Left ventricle myocardium inferior (tissue), 1 donor: ENCODE data around the gene KCNK5. TPM values are rescaled to one million over a fixed set of nuclear protein-coding genes. Genes with fewer than 3 reads are reported as not detected.
A peak's percentile ranks its signal among the peaks of the same experiment; 100 is the strongest.

ENCODE experiments used
- DNase-seq: peaks from one replicate; pipeline ENCODE4 v3.0.0-alpha.2; 2020
- H3K27ac ChIP-seq: fragments of 200-600 bp; replicated peaks from 2 replicates; pipeline ENCODE4 v1.8.0; 2021
- H3K27me3 ChIP-seq: fragments of 200-600 bp; 2 replicates; pipeline ENCODE4 v1.8.0; 2021; ENCODE audit warnings: low read depth
- H3K36me3 ChIP-seq: fragments of 200-600 bp; 2 replicates; pipeline ENCODE4 v1.8.0; 2021
- H3K4me1 ChIP-seq: fragments of 200-600 bp; 2 replicates; pipeline ENCODE4 v1.8.0; 2021
- H3K4me3 ChIP-seq: fragments of 200-600 bp; 2 replicates; pipeline ENCODE4 v1.8.0; 2021; ENCODE audit warnings: mild to moderate bottlenecking, moderate library complexity
- H3K9me3 ChIP-seq: fragments of 200-600 bp; replicated peaks from 2 replicates; pipeline ENCODE4 v1.8.0; 2021
- CTCF ChIP-seq: fragments of 200-600 bp; IDR thresholded peaks from 2 replicates; pipeline ENCODE4 v1.8.0; 2021; ENCODE audit warnings: antibody characterized with exemption, mild to moderate bottlenecking, borderline replicate concordance
- intact Hi-C: fragments of 100-400 bp; cut with micrococcal nuclease; formaldehyde crosslinking; loops from one replicate; pipeline ENCODE4 v1.11.0; 2022
- total RNA-seq: library from RNA; stranded (reverse); fragmentation: NEBNext Ultra II Directional; extraction: Animal tissue kit (Norgen Biotek cat#: 25700); gene quantifications from one replicate; pipeline ENCODE4 v1.2.1, GENCODE V29; 2021
- donor health status: DM: no; HTN: yes; CAD: no; lungs with severe emphysema.

KCNK5 gene
- total RNA-seq, 1 donor from 2014 or later: 0.47 TPM

GRCh38 chr6:39144481-39145173 is 84.6 kb downstream of the KCNK5 start:
- Histone ChIP-seq H3K27ac (no peak overlapping the region), H3K27me3 (peaks cover 37% of the 10 kb centered on the region)
- intact Hi-C loops: no loop called here

GRCh38 chr6:39143238-39143930 is 85.9 kb downstream of the KCNK5 start:
- H3K4me3 ChIP-seq: no peak overlapping the region
- TF ChIP-seq CTCF: no peak
- peaks cover 32% of the 10 kb centered on the region for H3K27me3 ChIP-seq
- peaks cover 9% of the 10 kb centered on the region for H3K9me3 ChIP-seq
- H3K27ac ChIP-seq: no peak overlapping the region
- DNase-seq: no peak
- peaks cover 6% of the 10 kb centered on the region for H3K4me1 ChIP-seq
- intact Hi-C loops: no loop called here
- no peaks in the 10 kb centered on the region for H3K36me3 ChIP-seq

More at GRCh38 chr6:39144481-39145173, 84.6 kb downstream of the KCNK5 start:
- Histone ChIP-seq H3K4me1 (peaks cover 6% of the 10 kb centered on the region), H3K4me3 (no peak overlapping the region), H3K36me3 (no peaks in the 10 kb centered on the region), H3K9me3 (no peaks in the 10 kb centered on the region)
- no peak for TF ChIP-seq CTCF
- no peak for DNase-seq

GRCh38 chr6:39140556-39141167 is 88.6 kb downstream of the KCNK5 start:
- Histone ChIP-seq H3K4me3 (no peak overlapping the region), H3K27ac (peak overlapping the region; percentile 50), H3K36me3 (no peaks in the 10 kb centered on the region), H3K27me3 (peaks cover 13% of the 10 kb centered on the region), H3K4me1 (peaks cover 6% of the 10 kb centered on the region), H3K9me3 (peaks cover 22% of the 10 kb centered on the region)
- no peak for TF ChIP-seq CTCF
- intact Hi-C loops: no loop called here
- no peak for DNase-seq

Other genes with a start within 250 kb of the KCNK5 start
- 7.5 TPM for gene GLP1R, start 180.7 kb downstream of the KCNK5 start, total RNA-seq
- 10.0 TPM for gene SAYSD1, start 114.3 kb downstream of the KCNK5 start, total RNA-seq
- 0.52 TPM for gene KCNK17, start 84.9 kb upstream of the KCNK5 start, total RNA-seq
- not detected for gene KCNK16, start 93.2 kb upstream of the KCNK5 start, total RNA-seq